ENCODE measurements around the gene ME1. TPM values are rescaled to one million over a fixed set of nuclear protein-coding genes. Genes with fewer than 3 reads are reported as not detected.

Gene ME1
- total RNA-seq, 1 donor from 2014 or later = 7.9 TPM

GRCh38 chr6:83169511-83169910, 261.3 kb downstream of the ME1 start:
- peaks cover 4% of the 10 kb centered on the region for H3K4me1 Mint-ChIP-seq (ENCODE audit: low read depth)
- no peak for TF ChIP-seq CTCF (IDR thresholded peaks at IDR 0.05; ENCODE audit: unreplicated experiment)
- H3K9me3 Mint-ChIP-seq (ENCODE audit: low read depth) = no peaks in the 10 kb centered on the region
- DNase-seq (ENCODE audit: low spot score, unreplicated experiment) = no peak
- no peak overlapping the region for H3K27ac Mint-ChIP-seq
- H3K4me3 Mint-ChIP-seq (ENCODE audit: low read depth) = no peak overlapping the region
- peaks cover 30% of the 10 kb centered on the region for H3K36me3 Mint-ChIP-seq (ENCODE audit: insufficient read depth)
- no peaks in the 10 kb centered on the region for H3K27me3 Mint-ChIP-seq

GRCh38 chr6:83169106-83169505, 261.7 kb downstream of the ME1 start:
- Mint-ChIP-seq H3K4me3 (ENCODE audit: low read depth) (no peak overlapping the region), H3K9me3 (ENCODE audit: low read depth) (no peaks in the 10 kb centered on the region), H3K27me3 (no peaks in the 10 kb centered on the region), H3K27ac (no peak overlapping the region), H3K4me1 (ENCODE audit: low read depth) (peaks cover under 1% of the 10 kb centered on the region), H3K36me3 (ENCODE audit: insufficient read depth) (peaks cover 27% of the 10 kb centered on the region)
- TF ChIP-seq CTCF (IDR thresholded peaks at IDR 0.05; ENCODE audit: unreplicated experiment) = no peak
- no peak for DNase-seq (ENCODE audit: low spot score, unreplicated experiment)

GRCh38 chr6:83168556-83168955, 262.3 kb downstream of the ME1 start:
- no peak for TF ChIP-seq CTCF (IDR thresholded peaks at IDR 0.05; ENCODE audit: unreplicated experiment)
- no peaks in the 10 kb centered on the region for H3K27me3 Mint-ChIP-seq
- H3K9me3 Mint-ChIP-seq (ENCODE audit: low read depth) = no peaks in the 10 kb centered on the region
- H3K4me3 Mint-ChIP-seq (ENCODE audit: low read depth) = no peak overlapping the region
- peaks cover 26% of the 10 kb centered on the region for H3K36me3 Mint-ChIP-seq (ENCODE audit: insufficient read depth)
- H3K4me1 Mint-ChIP-seq (ENCODE audit: low read depth) = no peaks in the 10 kb centered on the region
- no peak for DNase-seq (ENCODE audit: low spot score, unreplicated experiment)
- no peak overlapping the region for H3K27ac Mint-ChIP-seq

- H3K36me3 Mint-ChIP-seq (ENCODE audit: insufficient read depth) = peaks cover 23% of the 10 kb centered on the region
Observed at GRCh38 chr6:83167726-83168278, 263.0 kb downstream of the ME1 start.

More at GRCh38 chr6:83167726-83168278, 263.0 kb downstream of the ME1 start:
- Mint-ChIP-seq H3K9me3 (ENCODE audit: low read depth) (no peaks in the 10 kb centered on the region), H3K4me3 (ENCODE audit: low read depth) (no peak overlapping the region), H3K27ac (peak overlapping the region; percentile 52), H3K4me1 (ENCODE audit: low read depth) (no peaks in the 10 kb centered on the region), H3K27me3 (no peaks in the 10 kb centered on the region)
- no peak for DNase-seq (ENCODE audit: low spot score, unreplicated experiment)
- no peak for TF ChIP-seq CTCF (IDR thresholded peaks at IDR 0.05; ENCODE audit: unreplicated experiment)

Other genes with a start within 250 kb of the ME1 start
- 62.3 and 64.4 TPM in 2 replicates for gene PGM3, start 237.8 kb downstream of the ME1 start, total RNA-seq
- gene RWDD2A, start 237.7 kb downstream of the ME1 start, total RNA-seq = 7.1 and 7.6 TPM in 2 replicates
- 8.5 and 9.9 TPM in 2 replicates for gene PRSS35, start 81.5 kb upstream of the ME1 start, total RNA-seq

Measured in progenitor cell of endocrine pancreas (in vitro differentiated cells).